ENCODE measurements around the gene RHOH. TPM values are rescaled to one million over a fixed set of nuclear protein-coding genes. Genes with fewer than 3 reads are reported as not detected.

The RHOH gene
- total and polyA plus RNA-seq, 10 donors = 51.4 to 112 (median 74.3) TPM

DNA sequence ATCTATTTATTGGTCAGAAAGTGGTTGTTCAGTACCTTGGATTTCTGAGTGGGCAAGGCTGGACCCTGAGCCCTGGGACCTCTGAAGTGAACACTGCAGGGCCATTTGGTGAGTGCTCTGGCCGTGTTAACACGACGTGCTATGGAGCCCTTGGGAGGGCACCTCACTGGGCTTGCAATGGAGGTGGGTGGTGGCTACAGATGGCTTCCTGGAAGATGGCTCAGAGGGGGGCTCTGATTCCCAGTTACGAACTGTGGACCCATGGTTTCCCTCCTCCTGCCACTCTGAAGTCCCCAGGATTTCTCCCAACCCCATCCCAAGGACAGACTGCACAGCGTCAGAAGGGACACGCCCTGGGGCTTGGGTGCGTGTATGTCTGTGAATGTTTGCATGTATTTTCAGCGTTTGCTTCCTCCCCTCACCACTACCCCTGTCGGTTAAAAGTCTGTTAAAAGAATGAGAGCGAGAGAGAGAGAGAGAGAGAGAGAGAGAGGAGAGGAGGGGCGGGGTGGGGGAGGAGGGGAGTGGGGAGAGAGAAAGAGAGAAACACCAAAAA is 3.7 kb upstream of the RHOH start:
- no peaks in the 10 kb centered on the region for H3K27me3 ChIP-seq (replicated peaks in 1 of 7)

DNA sequence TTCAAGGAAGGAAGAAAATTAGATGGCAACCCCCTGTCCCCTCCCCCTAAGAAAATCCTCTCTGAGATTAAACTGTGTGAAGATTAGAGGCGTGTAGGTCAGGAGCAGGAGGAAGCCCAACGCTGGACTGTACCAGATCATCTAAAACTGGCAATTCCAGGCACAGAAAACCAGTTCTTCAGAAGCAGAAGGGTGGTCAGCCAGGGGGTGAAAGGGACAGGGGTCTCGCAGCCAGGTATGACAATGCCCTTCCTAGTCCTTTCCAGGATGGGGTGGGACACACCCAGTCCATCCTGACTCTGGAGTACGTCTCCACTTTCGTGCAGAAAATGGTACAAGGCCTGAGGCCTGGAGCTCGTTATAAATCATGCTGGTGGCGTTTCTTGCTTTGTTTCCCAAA is 3.3 kb upstream of the RHOH start:
- intact Hi-C loops (cut with DNase I; ENCODE audit: low total_unique reads) = no loop called here
- TF ChIP-seq, protein P1, sequence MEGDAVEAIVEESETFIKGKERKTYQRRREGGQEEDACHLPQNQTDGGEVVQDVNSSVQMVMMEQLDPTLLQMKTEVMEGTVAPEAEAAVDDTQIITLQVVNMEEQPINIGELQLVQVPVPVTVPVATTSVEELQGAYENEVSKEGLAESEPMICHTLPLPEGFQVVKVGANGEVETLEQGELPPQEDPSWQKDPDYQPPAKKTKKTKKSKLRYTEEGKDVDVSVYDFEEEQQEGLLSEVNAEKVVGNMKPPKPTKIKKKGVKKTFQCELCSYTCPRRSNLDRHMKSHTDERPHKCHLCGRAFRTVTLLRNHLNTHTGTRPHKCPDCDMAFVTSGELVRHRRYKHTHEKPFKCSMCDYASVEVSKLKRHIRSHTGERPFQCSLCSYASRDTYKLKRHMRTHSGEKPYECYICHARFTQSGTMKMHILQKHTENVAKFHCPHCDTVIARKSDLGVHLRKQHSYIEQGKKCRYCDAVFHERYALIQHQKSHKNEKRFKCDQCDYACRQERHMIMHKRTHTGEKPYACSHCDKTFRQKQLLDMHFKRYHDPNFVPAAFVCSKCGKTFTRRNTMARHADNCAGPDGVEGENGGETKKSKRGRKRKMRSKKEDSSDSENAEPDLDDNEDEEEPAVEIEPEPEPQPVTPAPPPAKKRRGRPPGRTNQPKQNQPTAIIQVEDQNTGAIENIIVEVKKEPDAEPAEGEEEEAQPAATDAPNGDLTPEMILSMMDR (IDR thresholded peaks at IDR 0.05 in 8 of 11, conservative IDR thresholded peaks at IDR 0.05 in 3 of 11) = no peak
- TF ChIP-seq POLR2A (IDR thresholded peaks at IDR 0.05) (no peak), POLR2AphosphoS5 (IDR thresholded peaks at IDR 0.05) (no peak)
- no peaks in the 10 kb centered on the region for H3K36me3 ChIP-seq
- no peak for DNase-seq
- H3K4me1 ChIP-seq = peaks cover 3 to 91% (median 38%) of the 10 kb centered on the region in 6 donors
- H3K9me3 ChIP-seq = no peaks in the 10 kb centered on the region
- H3K27ac ChIP-seq = peak overlapping the region; percentile 75 to 94 (median 86)
- 62 to 73% (median 63%) methylated on average over 7 of the region's 7 CpGs for WGBS, 5 donors
- H3K4me3 ChIP-seq = peak overlapping the region in 6 of 8 donors; percentile 25 to 79 (median 52)
- no peaks in the 10 kb centered on the region for H3K27me3 ChIP-seq (replicated peaks in 1 of 7)

More for the DNA sequence above, 3.7 kb upstream of the RHOH start:
- no peak for DNase-seq
- TF ChIP-seq POLR2AphosphoS5 (IDR thresholded peaks at IDR 0.05) (peak in 2 of 3 donors; percentile 54 to 71), POLR2A (IDR thresholded peaks at IDR 0.05) (peak in 1 of 3 donors; percentile 25)
- TF ChIP-seq, protein P1 (IDR thresholded peaks at IDR 0.05 in 8 of 11, conservative IDR thresholded peaks at IDR 0.05 in 3 of 11) = peak in 2 of 11 experiments; percentile 10 to 47
- Histone ChIP-seq H3K9me3 (no peaks in the 10 kb centered on the region), H3K27ac (peak overlapping the region; percentile 58 to 94 (median 86)), H3K36me3 (no peaks in the 10 kb centered on the region), H3K4me3 (peak overlapping the region in 7 of 8 donors; percentile 1 to 79 (median 46)), H3K4me1 (peaks cover 3 to 90% (median 37%) of the 10 kb centered on the region in 6 donors)
- WGBS, 5 donors = 21 to 38% (median 32%) methylated on average over 10 to 11 of the region's 11 CpGs
- intact Hi-C loops (cut with DNase I; ENCODE audit: low total_unique reads) = no loop called here

DNA sequence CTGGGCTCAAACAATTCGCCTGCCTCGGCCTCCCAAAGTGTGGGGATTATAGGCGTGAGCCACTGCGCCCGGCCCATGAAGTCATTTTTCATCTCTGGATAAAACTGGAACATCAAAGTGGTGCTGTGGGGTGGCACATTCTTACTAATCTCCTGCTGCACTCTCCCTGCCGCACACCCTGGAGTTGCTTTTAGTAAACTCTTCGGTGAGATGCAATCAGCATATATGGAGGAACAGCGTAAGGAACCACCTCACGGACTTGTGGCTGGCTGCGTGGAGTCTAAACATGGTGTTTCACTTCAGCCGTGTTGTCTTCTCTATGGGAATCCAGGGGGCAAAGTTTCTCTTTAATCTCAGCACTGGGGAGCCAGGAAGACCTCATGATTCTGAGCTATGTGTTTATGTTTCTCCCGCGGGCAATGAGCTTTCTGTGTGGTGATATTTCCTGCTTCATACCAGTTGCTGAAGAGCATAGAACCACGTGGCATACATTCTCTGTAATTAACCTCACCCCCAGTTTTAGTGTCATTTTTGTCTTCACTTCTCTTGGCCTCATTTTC is 2.1 kb upstream of the RHOH start:
- H3K36me3 ChIP-seq = no peaks in the 10 kb centered on the region
- 44 to 50% (median 47%) methylated on average over 14 of the region's 14 CpGs for WGBS, 5 donors
- H3K27ac ChIP-seq = peak overlapping the region; percentile 75 to 94 (median 86)
- H3K4me3 ChIP-seq = peak overlapping the region in 7 of 8 donors; percentile 15 to 79 (median 46)
- no peaks in the 10 kb centered on the region for H3K9me3 ChIP-seq
- H3K4me1 ChIP-seq = peaks cover 3 to 95% (median 43%) of the 10 kb centered on the region in 6 donors
- no peak for DNase-seq
- TF ChIP-seq POLR2AphosphoS5 (IDR thresholded peaks at IDR 0.05) (peak in 1 of 3 donors; percentile 91), POLR2A (IDR thresholded peaks at IDR 0.05) (peak in 2 of 3 donors; percentile 11 to 52)
- TF ChIP-seq, protein P1 (IDR thresholded peaks at IDR 0.05 in 8 of 11, conservative IDR thresholded peaks at IDR 0.05 in 3 of 11) = no peak
- intact Hi-C loops (cut with DNase I; ENCODE audit: low total_unique reads) = no loop called here
- H3K27me3 ChIP-seq (replicated peaks in 1 of 7) = no peaks in the 10 kb centered on the region

Data from spleen (tissue), 11 donors.